SU-DHL-6 (cell line): Measurements from ENCODE around the gene DRGX.
A peak's percentile ranks its signal among the peaks of the same experiment; 100 is the strongest.

ENCODE experiments used
- H2AFZ ChIP-seq: fragments of 200-600 bp; sonication (generic); 2 replicates; pipeline ENCODE4 v1.6.1; 2014; ENCODE audit warnings: low read depth, mild to moderate bottlenecking, moderate library complexity, mixed read lengths, antibody characterized with exemption, low read length; ENCODE audit not compliant: severe bottlenecking
- H3F3A ChIP-seq: fragments of 200-600 bp; shearing (Covaris generic); 2 replicates; pipeline ENCODE4 v1.6.0; 2016; ENCODE audit warnings: antibody characterized with exemption, mild to moderate bottlenecking; ENCODE audit not compliant: insufficient read depth
- H3K27ac ChIP-seq: fragments of 200-600 bp; sonication (generic); 2 replicates; pipeline ENCODE4 v1.5.1; 2016; ENCODE audit warnings: low read depth, mild to moderate bottlenecking, low read length, moderate library complexity, mixed read lengths
- H3K27me3 ChIP-seq: fragments of 200-600 bp; sonication (generic), shearing (Covaris generic); 2 replicates; pipeline ENCODE4 v1.6.0; 2014; ENCODE audit warnings: mild to moderate bottlenecking, low read length
- H3K36me3 ChIP-seq: fragments of 200-600 bp; sonication (generic); 2 replicates; pipeline ENCODE4 v1.6.1; 2014; ENCODE audit warnings: mild to moderate bottlenecking, low read length, mixed read lengths
- H3K4me2 ChIP-seq: fragments of 300-600, 200-600 bp; shearing (Covaris generic), sonication (generic); 2 replicates; pipeline ENCODE4 v1.6.0; 2014; ENCODE audit warnings: low read length, low read depth, mild to moderate bottlenecking; ENCODE audit not compliant: poor library complexity, severe bottlenecking
- H3K4me3 ChIP-seq: fragments of 200-600 bp; sonication (generic); 2 replicates; pipeline ENCODE4 v1.5.1; 2014; ENCODE audit warnings: antibody characterized with exemption, low read length, mild to moderate bottlenecking, mixed read lengths; ENCODE audit not compliant: insufficient read depth, poor library complexity, severe bottlenecking
- H3K79me2 ChIP-seq: fragments of 200-600 bp; sonication (generic); 2 replicates; pipeline ENCODE4 v1.6.1; 2014; ENCODE audit warnings: mild to moderate bottlenecking, low read length, moderate library complexity; ENCODE audit not compliant: insufficient read depth
- H3K9ac ChIP-seq: fragments of 200-600 bp; sonication (generic); 2 replicates; pipeline ENCODE4 v1.7.0; 2014; ENCODE audit warnings: mild to moderate bottlenecking, low read length
- H3K9me2 ChIP-seq: fragments of 200-600 bp; sonication (generic); replicated peaks from 2 replicates; pipeline ENCODE4 v1.6.1; 2014; ENCODE audit warnings: low read length; ENCODE audit not compliant: insufficient read depth
- H3K9me3 ChIP-seq: fragments of 200-600 bp; sonication (generic); 2 replicates; pipeline ENCODE4 v1.6.1; 2014; ENCODE audit warnings: low read length, mixed read lengths; ENCODE audit not compliant: insufficient read depth
- H4K20me1 ChIP-seq: fragments of 200-600 bp; sonication (generic); 2 replicates; pipeline ENCODE4 v1.6.1; 2014; ENCODE audit warnings: low read depth, mild to moderate bottlenecking, antibody characterized with exemption, low read length, moderate library complexity, mixed read lengths
- EZH2phosphoT487 ChIP-seq: fragments of 200-600 bp; sonication (generic), shearing (Covaris generic); conservative IDR thresholded peaks from 2 replicates; pipeline ENCODE4 v1.6.1; 2018; ENCODE audit warnings: mild to moderate bottlenecking, antibody characterized with exemption, low read length, moderate library complexity, mixed read lengths
- TF ChIP-seq, protein P1 (sequence below): fragments of 200-600 bp; sonication (generic); IDR thresholded peaks from one replicate; pipeline ENCODE4 v1.5.1; 2017; ENCODE audit warnings: antibody characterized with exemption, mild to moderate bottlenecking, low read length, moderate library complexity; ENCODE audit not compliant: insufficient read depth, poor library complexity, severe bottlenecking

Gene DRGX

DNA sequence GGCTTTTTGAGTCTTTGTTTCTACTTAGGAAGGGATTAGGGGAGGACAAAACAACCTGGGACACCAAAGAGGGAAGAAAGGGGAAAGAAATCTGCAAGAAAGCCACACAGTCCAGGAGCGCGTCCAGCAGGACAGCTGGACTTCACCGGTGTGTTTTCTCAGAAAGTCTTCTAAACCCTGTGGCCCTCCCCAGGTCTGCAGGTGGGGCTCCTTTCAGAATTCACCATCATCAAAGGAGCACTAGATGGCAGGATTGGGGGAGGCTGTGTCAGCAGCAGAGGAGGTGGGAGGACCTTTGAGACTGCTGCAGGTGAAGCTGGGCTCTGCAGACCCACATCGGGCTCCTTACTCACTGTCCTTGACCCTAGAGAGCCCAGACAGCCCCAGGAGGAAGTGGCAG, 13.9 kb upstream of the DRGX start:
- Histone ChIP-seq H3K9me2 (no peaks in the 10 kb centered on the region), H3K4me2 (no peak overlapping the region), H3K36me3 (no peaks in the 10 kb centered on the region), H3K9ac (no peak overlapping the region), H3K27ac (no peak overlapping the region), H3K27me3 (no peaks in the 10 kb centered on the region), H3K9me3 (no peaks in the 10 kb centered on the region), H3K79me2 (no peaks in the 10 kb centered on the region), H4K20me1 (no peaks in the 10 kb centered on the region), H3F3A (no peaks in the 10 kb centered on the region), H2AFZ (no peak overlapping the region), H3K4me3 (no peak overlapping the region)
- TF ChIP-seq, protein P1, sequence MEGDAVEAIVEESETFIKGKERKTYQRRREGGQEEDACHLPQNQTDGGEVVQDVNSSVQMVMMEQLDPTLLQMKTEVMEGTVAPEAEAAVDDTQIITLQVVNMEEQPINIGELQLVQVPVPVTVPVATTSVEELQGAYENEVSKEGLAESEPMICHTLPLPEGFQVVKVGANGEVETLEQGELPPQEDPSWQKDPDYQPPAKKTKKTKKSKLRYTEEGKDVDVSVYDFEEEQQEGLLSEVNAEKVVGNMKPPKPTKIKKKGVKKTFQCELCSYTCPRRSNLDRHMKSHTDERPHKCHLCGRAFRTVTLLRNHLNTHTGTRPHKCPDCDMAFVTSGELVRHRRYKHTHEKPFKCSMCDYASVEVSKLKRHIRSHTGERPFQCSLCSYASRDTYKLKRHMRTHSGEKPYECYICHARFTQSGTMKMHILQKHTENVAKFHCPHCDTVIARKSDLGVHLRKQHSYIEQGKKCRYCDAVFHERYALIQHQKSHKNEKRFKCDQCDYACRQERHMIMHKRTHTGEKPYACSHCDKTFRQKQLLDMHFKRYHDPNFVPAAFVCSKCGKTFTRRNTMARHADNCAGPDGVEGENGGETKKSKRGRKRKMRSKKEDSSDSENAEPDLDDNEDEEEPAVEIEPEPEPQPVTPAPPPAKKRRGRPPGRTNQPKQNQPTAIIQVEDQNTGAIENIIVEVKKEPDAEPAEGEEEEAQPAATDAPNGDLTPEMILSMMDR, result no peak
- no peak for TF ChIP-seq EZH2phosphoT487

DNA sequence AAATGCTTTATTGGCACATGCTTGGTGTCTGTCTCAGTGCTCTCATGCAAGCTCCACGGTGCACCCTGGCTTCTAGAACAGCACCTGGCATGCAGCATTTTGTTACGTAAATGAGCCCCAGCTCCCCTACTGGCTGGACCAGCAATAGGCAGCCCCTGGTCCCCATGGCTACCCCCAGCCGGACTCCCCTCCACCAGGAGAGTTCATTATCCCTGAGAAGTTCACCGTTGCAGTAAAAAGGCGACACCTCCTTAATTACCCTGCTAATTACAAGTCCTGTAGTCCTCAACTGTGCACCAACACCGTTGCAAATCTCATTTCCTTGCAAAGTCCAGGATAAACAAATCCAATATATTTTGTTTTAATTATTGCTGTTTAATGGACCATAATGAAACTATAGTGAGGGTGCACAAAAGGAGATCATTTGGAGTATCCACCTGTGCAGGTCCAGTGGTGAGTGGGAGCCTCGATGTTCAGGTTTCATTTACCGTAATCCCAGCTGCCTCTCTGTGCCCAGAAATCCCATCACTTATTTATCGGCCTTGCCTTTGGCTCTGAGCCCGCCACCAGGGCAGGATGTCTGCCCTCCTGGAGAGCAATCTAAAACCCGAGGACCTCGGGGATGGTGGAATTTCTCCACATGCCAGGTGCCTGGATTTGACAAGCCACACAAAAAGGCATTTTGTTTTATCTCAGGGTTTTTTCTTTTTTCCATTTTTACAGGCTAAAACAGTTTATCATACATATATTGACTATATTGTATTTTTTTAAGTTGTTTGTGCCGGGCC, 12.8 kb upstream of the DRGX start:
- no peak for TF ChIP-seq EZH2phosphoT487
- TF ChIP-seq, protein P1, result no peak
- Histone ChIP-seq H3K27me3 (no peaks in the 10 kb centered on the region), H3K9me2 (no peaks in the 10 kb centered on the region), H3K27ac (no peak overlapping the region), H3K36me3 (no peaks in the 10 kb centered on the region), H3K4me3 (no peak overlapping the region), H4K20me1 (no peaks in the 10 kb centered on the region), H3F3A (no peaks in the 10 kb centered on the region), H3K9ac (no peak overlapping the region), H2AFZ (no peak overlapping the region), H3K4me2 (no peak overlapping the region), H3K79me2 (no peaks in the 10 kb centered on the region), H3K9me3 (no peaks in the 10 kb centered on the region)

DNA sequence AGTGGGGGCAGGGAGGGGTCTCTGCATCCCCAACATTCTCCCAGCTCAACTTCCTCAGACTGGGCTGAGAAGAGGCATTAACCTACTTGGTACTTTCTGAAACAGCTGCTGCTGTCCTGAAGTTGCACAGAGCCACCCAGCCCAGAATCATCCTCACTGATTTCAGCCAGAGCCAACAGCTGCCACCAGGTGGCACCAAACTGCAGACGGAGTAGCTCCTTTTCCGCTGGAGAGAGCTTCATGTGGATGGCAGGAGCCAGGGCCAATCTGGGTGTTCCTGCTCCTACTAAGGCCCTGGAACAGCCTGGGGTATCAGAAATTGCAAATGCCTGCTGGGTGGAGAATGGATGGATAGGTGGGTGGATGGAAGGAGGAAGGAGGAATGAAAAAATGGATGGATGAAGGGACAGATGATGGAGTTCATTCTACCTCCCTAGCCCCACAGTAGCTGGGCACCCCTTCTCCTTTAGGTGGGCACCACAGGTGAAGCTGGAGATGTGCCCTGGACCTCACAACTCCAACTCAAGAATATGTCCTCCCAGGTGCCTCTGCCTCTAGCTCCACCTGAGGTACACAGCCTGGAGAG, 11.8 kb upstream of the DRGX start:
- no peak overlapping the region for H3K27ac ChIP-seq
- H3K4me3 ChIP-seq, result no peak overlapping the region
- no peaks in the 10 kb centered on the region for H4K20me1 ChIP-seq
- no peaks in the 10 kb centered on the region for H3K27me3 ChIP-seq
- H3K9ac ChIP-seq, result no peak overlapping the region
- no peaks in the 10 kb centered on the region for H3K9me3 ChIP-seq
- H3K79me2 ChIP-seq, result no peaks in the 10 kb centered on the region
- H3F3A ChIP-seq, result no peaks in the 10 kb centered on the region
- TF ChIP-seq, protein P1, result peak; percentile 86
- TF ChIP-seq EZH2phosphoT487, result no peak
- no peak overlapping the region for H3K4me2 ChIP-seq
- no peaks in the 10 kb centered on the region for H3K9me2 ChIP-seq
- no peaks in the 10 kb centered on the region for H3K36me3 ChIP-seq
- no peak overlapping the region for H2AFZ ChIP-seq
